Vagina (tissue), 2 donors: ENCODE data around the gene FKBP15.

ENCODE experiments used
- POLR2A ChIP-seq, 2 donors: fragments of 450-650 bp; IDR thresholded peaks; one replicate each; pipeline ENCODE4 v1.6.1; 2017; ENCODE audit warnings: antibody characterized with exemption in 2 of 2, mild to moderate bottlenecking in 2 of 2, moderate library complexity in 2 of 2
- POLR2AphosphoS5 ChIP-seq, 2 donors: sonication (generic); formaldehyde crosslinking; IDR thresholded peaks; one replicate each; pipeline ENCODE4 v1.9.0; 2017; ENCODE audit warnings: antibody characterized with exemption in 2 of 2, mild to moderate bottlenecking in 2 of 2, low read depth in 1 of 2; ENCODE audit not compliant: insufficient read depth in 1 of 2
- TF ChIP-seq, protein P1 (sequence below), 3 experiments: fragments of 450-650 bp in 2 of 3; fragments of 200-600 bp in 1 of 3; sonication (generic) in 1 of 3; IDR thresholded peaks; one replicate each; pipeline ENCODE4 v1.5.1; 2017 to 2019; ENCODE audit warnings: antibody characterized with exemption in 3 of 3, mild to moderate bottlenecking in 2 of 3, moderate library complexity in 2 of 3

DNA sequence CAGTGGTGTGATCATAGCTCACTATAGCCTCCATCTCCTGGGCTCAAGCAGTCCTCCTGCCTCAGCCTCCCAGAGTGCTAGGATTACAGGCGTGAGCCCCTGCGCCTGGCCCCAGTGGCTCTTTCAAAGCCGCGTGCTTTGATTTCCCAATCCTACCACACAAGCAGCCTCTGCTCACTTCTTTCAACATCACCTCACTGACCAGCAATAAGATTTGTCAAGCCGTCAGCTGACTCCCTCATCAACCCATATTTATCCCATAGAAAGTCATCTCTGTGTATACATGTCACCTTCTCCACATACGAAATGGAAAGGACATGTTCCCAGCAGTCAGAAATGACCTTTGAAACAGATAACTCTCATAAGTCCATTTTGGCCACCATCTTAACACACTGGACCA, 44.3 kb downstream of the FKBP15 start:
- TF ChIP-seq, protein P1, sequence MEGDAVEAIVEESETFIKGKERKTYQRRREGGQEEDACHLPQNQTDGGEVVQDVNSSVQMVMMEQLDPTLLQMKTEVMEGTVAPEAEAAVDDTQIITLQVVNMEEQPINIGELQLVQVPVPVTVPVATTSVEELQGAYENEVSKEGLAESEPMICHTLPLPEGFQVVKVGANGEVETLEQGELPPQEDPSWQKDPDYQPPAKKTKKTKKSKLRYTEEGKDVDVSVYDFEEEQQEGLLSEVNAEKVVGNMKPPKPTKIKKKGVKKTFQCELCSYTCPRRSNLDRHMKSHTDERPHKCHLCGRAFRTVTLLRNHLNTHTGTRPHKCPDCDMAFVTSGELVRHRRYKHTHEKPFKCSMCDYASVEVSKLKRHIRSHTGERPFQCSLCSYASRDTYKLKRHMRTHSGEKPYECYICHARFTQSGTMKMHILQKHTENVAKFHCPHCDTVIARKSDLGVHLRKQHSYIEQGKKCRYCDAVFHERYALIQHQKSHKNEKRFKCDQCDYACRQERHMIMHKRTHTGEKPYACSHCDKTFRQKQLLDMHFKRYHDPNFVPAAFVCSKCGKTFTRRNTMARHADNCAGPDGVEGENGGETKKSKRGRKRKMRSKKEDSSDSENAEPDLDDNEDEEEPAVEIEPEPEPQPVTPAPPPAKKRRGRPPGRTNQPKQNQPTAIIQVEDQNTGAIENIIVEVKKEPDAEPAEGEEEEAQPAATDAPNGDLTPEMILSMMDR (IDR thresholded peaks at IDR 0.05): no peak
- no peak for TF ChIP-seq POLR2A (IDR thresholded peaks at IDR 0.05)
- TF ChIP-seq POLR2AphosphoS5 (IDR thresholded peaks at IDR 0.05; ENCODE audit: insufficient read depth in 1 of 2, low read depth in 1 of 2): no peak
